Psoas muscle (tissue), 8 donors: ENCODE measurements around the gene ZNF236. TPM values are rescaled to one million over a fixed set of nuclear protein-coding genes. Genes with fewer than 3 reads are reported as not detected.

Source experiments
- ATAC-seq, 4 donors: fragments of 200-7000 bp; cut with Tn5 transposase; one replicate each; pipeline ENCODE4 v1.9.1; 2020; ENCODE audit warnings: moderate library complexity in 3 of 4, mild to moderate bottlenecking in 2 of 4
- DNase-seq, 2 donors: peaks; one replicate each; pipeline ENCODE4 v3.0.0-alpha.2; 2020
- H3K27ac ChIP-seq: fragments of 200-600 bp; one replicate; pipeline ENCODE4 v1.8.0; 2022
- H3K27me3 ChIP-seq, 3 donors: fragments of 200-600 bp in 1 of 3; one replicate each; pipeline versions ENCODE4 v1.6.1 to v1.8.0; 2013 to 2022; ENCODE audit warnings: low read length in 2 of 3, mild to moderate bottlenecking in 2 of 3, moderate library complexity in 1 of 3; ENCODE audit not compliant: insufficient read depth in 3 of 3
- H3K36me3 ChIP-seq, 2 donors: fragments of 200-600 bp in 1 of 2; one replicate each; pipeline versions ENCODE4 v1.6.1 to v1.8.0; 2013 to 2022; ENCODE audit warnings: low read depth in 1 of 2, mild to moderate bottlenecking in 1 of 2, moderate library complexity in 1 of 2; ENCODE audit not compliant: insufficient read depth in 1 of 2
- H3K4me1 ChIP-seq: fragments of 200-600 bp; one replicate; pipeline ENCODE4 v1.8.0; 2022
- H3K4me3 ChIP-seq: fragments of 200-600 bp; one replicate; pipeline ENCODE4 v1.8.0; 2022; ENCODE audit warnings: mild to moderate bottlenecking
- H3K9me3 ChIP-seq: fragments of 200-600 bp; one replicate; pipeline ENCODE4 v1.8.0; 2022
- WGBS, 3 donors: extraction: QIAGEN DNeasy Blood & Tissue Kit; methylation state at CpG; one replicate each; pipeline versions ENCODE4 v1.1.6 to v1.1.7; 2013; 5-methylcytosine and 5-hydroxymethylcytosine counted together
- intact Hi-C, 2 donors: fragments of 100-400 bp; cut with DNase I; formaldehyde crosslinking; loops; one replicate each; pipeline versions ENCODE4 v1.11.0 to v1.14.2; 2022
- polyA plus RNA-seq, 3 donors: library from polyadenylated mRNA; stranded (reverse); fragments of 200-250 nt; gene quantifications; one replicate each; pipeline ENCODE4 v1.2.3, GENCODE V29; 2013
- total RNA-seq, 4 donors: library from RNA; stranded (reverse); fragmentation: NEBNext Ultra II Directional in 2 of 4; extraction: Animal tissue kit (Norgen Biotek cat#: 25700) in 2 of 4; gene quantifications; one replicate each; pipeline versions ENCODE4 v1.2.1 to v1.2.4, GENCODE V29; 2021 to 2023
- TF ChIP-seq, protein P1 (sequence below): fragments of 200-600 bp; IDR thresholded peaks from one replicate; pipeline ENCODE4 v1.8.0; 2022; ENCODE audit warnings: antibody characterized with exemption
- donor health status: healthy with polysubstance abuse.
- donor health status: DM: no; HTN: no; CAD: no; lungs with moderate emphysema.
- donor health status: Bipolar disorder and iron deficiency.
- donor health status: healthy.
- donor health status: DM: yes; HTN: yes; CAD: no.
- donor health status: DM: no; HTN: no; CAD: no.
- donor health status: DM: no; HTN: no; CAD: no.
- donor health status: DM: yes; HTN: yes; CAD: no.

ZNF236 gene
- total and polyA plus RNA-seq, 7 donors: 0.76 to 9.4 (median 7.5) TPM

DNA sequence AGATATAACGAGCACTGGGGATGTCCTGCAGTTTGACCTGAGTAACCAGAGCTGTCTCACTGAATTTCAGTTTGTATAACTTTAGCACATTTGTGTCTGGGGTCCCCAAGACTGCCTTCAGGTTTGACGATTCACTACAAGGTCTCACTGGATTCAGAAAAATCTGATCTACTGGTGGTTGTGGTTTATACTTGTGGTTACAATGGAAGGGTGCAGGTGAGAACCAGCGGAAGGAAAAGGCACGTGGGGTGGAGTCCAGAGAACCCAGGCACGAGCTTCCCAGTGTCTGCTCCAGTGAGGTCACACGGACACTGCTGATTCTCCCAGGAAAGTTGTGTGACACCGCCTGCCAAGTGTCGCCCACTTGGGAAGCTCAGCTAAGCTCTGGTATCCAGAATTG is 126.0 kb downstream of the ZNF236 start:
- Histone ChIP-seq H3K4me1 (peaks cover 3% of the 10 kb centered on the region), H3K4me3 (no peak overlapping the region), H3K27me3 (no peaks in the 10 kb centered on the region), H3K36me3 (peaks cover 3 to 46% of the 10 kb centered on the region in 2 donors), H3K27ac (no peak overlapping the region), H3K9me3 (no peaks in the 10 kb centered on the region)
- no peak for ATAC-seq
- TF ChIP-seq, protein P1, sequence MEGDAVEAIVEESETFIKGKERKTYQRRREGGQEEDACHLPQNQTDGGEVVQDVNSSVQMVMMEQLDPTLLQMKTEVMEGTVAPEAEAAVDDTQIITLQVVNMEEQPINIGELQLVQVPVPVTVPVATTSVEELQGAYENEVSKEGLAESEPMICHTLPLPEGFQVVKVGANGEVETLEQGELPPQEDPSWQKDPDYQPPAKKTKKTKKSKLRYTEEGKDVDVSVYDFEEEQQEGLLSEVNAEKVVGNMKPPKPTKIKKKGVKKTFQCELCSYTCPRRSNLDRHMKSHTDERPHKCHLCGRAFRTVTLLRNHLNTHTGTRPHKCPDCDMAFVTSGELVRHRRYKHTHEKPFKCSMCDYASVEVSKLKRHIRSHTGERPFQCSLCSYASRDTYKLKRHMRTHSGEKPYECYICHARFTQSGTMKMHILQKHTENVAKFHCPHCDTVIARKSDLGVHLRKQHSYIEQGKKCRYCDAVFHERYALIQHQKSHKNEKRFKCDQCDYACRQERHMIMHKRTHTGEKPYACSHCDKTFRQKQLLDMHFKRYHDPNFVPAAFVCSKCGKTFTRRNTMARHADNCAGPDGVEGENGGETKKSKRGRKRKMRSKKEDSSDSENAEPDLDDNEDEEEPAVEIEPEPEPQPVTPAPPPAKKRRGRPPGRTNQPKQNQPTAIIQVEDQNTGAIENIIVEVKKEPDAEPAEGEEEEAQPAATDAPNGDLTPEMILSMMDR: no peak
- DNase-seq: no peak
- 89 to 93% (median 91%) methylated on average over 8 of the region's 8 CpGs for WGBS, 3 donors
- intact Hi-C loops: no loop called here

DNA sequence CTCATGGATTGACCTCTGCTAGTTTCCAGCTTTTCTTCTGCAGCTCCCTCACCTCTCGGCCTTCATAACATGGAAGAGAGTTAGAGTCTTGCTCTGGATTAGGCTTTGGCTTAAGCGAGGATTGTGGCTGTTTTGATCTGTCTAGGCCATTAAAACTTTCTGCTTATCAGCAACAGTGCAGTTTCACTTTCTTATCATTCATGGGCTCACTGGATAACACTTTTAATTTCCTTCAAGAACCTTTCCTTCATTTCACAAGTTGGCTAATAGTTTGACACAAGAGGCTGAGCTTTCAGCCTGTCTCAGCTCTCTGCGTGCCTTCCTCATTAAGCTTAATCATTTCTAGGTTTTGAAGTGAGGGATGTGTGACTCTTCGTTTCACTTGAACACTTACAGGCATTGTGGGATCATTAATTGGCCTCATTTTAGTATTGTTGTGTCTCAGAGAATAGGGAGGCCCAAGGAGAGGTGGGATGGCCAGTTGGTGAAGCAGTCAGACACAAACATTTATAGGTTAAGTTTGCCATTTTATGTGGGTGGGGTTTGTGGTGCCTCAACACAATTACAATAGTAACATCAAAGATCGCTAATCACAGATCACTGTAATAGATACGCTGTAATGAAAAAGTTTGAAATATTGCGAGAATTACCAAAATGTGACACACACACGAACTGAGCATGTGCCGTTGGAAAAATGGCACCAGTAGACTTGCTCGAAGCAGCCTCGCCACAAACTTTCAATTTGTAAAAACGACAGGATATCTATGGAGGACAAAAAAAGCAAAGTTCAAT is 129.3 kb downstream of the ZNF236 start:
- H3K4me1 ChIP-seq: peaks cover 11% of the 10 kb centered on the region
- TF ChIP-seq, protein P1: no peak
- no peak overlapping the region for H3K27ac ChIP-seq
- H3K36me3 ChIP-seq: peaks cover 3 to 62% of the 10 kb centered on the region in 2 donors
- H3K9me3 ChIP-seq: no peaks in the 10 kb centered on the region
- no peaks in the 10 kb centered on the region for H3K27me3 ChIP-seq
- H3K4me3 ChIP-seq: no peak overlapping the region
- ATAC-seq (no peak), DNase-seq (no peak)
- intact Hi-C loops: no loop called here
- 94 to 96% (median 94%) methylated on average over 12 of the region's 12 CpGs for WGBS, 3 donors

DNA sequence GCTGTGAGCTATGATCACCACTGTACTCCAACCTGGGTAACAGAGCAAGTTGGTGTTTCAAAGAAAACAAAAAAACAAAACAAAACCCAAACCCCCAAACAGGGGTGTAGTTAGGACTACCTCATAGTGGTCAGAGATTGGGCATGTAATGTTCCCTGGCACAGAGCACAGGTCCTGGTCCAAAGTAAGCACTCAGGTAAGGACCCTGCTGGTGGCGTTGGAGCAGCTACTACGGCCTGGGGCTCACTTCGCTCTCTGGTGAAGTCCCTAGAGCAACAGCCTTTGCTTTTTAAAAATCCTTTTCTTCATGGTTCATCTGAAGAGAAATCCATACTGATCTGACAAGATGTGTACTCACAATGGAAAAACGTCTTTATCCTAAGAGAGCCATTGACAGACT is 130.4 kb downstream of the ZNF236 start:
- 84 to 90% (median 89%) methylated on average over 4 of the region's 4 CpGs for WGBS, 3 donors
- DNase-seq: no peak
- Histone ChIP-seq H3K27ac (no peak overlapping the region), H3K9me3 (no peaks in the 10 kb centered on the region), H3K36me3 (peaks cover 3 to 65% of the 10 kb centered on the region in 2 donors), H3K4me1 (peaks cover 11% of the 10 kb centered on the region), H3K27me3 (no peaks in the 10 kb centered on the region), H3K4me3 (no peak overlapping the region)
- ATAC-seq: no peak
- TF ChIP-seq, protein P1: no peak
- intact Hi-C loops: no loop called here

DNA sequence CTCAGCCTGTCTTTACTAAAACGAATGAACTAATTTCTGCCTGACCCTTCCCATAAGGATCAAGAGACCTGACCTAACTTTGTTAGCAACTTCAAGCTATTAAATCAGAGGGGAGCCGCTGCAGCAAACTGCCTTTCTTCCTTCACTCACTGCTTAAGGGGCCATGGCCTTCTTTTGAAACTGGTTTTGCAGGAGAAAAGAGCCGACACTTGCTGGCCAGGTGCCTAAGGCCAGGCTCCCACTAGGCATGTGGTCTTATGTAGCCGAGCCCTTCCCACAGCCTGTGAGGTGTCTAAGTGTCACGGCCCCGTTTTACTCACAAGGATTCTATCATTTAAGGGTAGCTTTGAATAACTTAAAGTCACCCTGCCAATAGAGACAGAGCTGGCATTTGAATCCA is 130.8 kb downstream of the ZNF236 start:
- DNase-seq (no peak), ATAC-seq (peak in 2 of 4 donors; percentile 27 to 28)
- H3K36me3 ChIP-seq: peaks cover 3 to 65% of the 10 kb centered on the region in 2 donors
- intact Hi-C loops: no loop called here
- no peaks in the 10 kb centered on the region for H3K9me3 ChIP-seq
- WGBS, 3 donors: 54 to 59% (median 56%) methylated on average over 6 of the region's 6 CpGs
- peaks cover 11% of the 10 kb centered on the region for H3K4me1 ChIP-seq
- no peak overlapping the region for H3K27ac ChIP-seq
- TF ChIP-seq, protein P1: no peak
- H3K4me3 ChIP-seq: no peak overlapping the region
- H3K27me3 ChIP-seq: no peaks in the 10 kb centered on the region
